HepG2 (cell line): Measurements from ENCODE around the gene BBS4. TPM values are rescaled to one million over a fixed set of nuclear protein-coding genes. Genes with fewer than 3 reads are reported as not detected.

Experiments
- ATAC-seq: fragments of 200-7000 bp; cut with Tn5 transposase; 3 replicates; pipeline ENCODE4 v1.9.1; 2020; ENCODE audit warnings: mild to moderate bottlenecking, moderate library complexity
- BruUV-seq: library from RNA; stranded (reverse); fragments of 400-500 nt; replicated peaks from 2 replicates; lab custom pipeline; 2021; lab: Mats Ljungman, UMichigan
- CTCF ChIA-PET: fragments of 300-600 bp; formaldehyde crosslinking; extraction: SDS; loops from one replicate; lab custom pipeline; 2021; ENCODE audit warnings: low total read pairs, inconsistent platforms, low intra/inter-chr PET ratio; lab: Yijun Ruan, JAX
- POLR2A ChIA-PET: fragments of 350-600 bp; sonication (Branson Sonifier 250); formaldehyde crosslinking; loops from one replicate; lab custom pipeline; 2020; ENCODE audit warnings: antibody characterized with exemption, inconsistent platforms; lab: Yijun Ruan, JAX
- DNase-seq: peaks from one replicate; pipeline ENCODE4 v3.0.0-alpha.2; 2015; ENCODE audit warnings: low spot score
- FAIRE-seq: peaks from 3 replicates; lab custom pipeline; 2011; peaks lifted over from hg19 to GRCh38; lab: Jason Lieb, UNC
- H2AFZ ChIP-seq: one replicate; pipeline ENCODE4 v1.6.1; 2011; ENCODE audit warnings: low read length, inconsistent platforms
- H3K27ac ChIP-seq: fragments of 300-600 bp; 3 replicates; pipeline ENCODE4 v1.8.0; 2011; ENCODE audit warnings: mixed run types, mild to moderate bottlenecking, mixed read lengths, low read length, inconsistent platforms; ENCODE audit not compliant: insufficient read depth; ENCODE audit errors: extremely low read length
- H3K27me3 ChIP-seq, 2 experiments: fragments of 200-600 bp in 1 of 2; 2 replicates in 1 of 2; 3 replicates in 1 of 2; pipeline versions ENCODE4 v1.6.0 to v1.8.0; 2011; ENCODE audit warnings: low read length in 2 of 2, mild to moderate bottlenecking in 2 of 2, moderate library complexity in 2 of 2, inconsistent platforms in 1 of 2; ENCODE audit not compliant: insufficient read depth in 2 of 2, control insufficient read depth in 1 of 2
- H3K36me3 ChIP-seq, 2 experiments: fragments of 200-600 bp in 1 of 2; replicated peaks in 1 of 2; 2 replicates in 1 of 2; 3 replicates in 1 of 2; pipeline versions ENCODE4 v1.5.1 to v1.8.0; 2011; ENCODE audit warnings: low read length in 2 of 2, inconsistent platforms in 1 of 2; ENCODE audit not compliant: insufficient read depth in 2 of 2, control insufficient read depth in 1 of 2
- H3K4me1 ChIP-seq: 2 replicates; pipeline ENCODE4 v1.5.1; 2012; ENCODE audit warnings: low read length, inconsistent platforms; ENCODE audit not compliant: insufficient read depth
- H3K4me2 ChIP-seq: 2 replicates; pipeline ENCODE4 v1.6.0; 2011; ENCODE audit warnings: low read depth, low read length, inconsistent platforms
- H3K4me3 ChIP-seq, 3 experiments: fragments of 200-600 bp in 1 of 3; sonication (generic), shearing (Covaris generic) in 1 of 3; replicated peaks in 1 of 3; 2 replicates each; pipeline ENCODE4 v1.5.1; 2011 to 2016; ENCODE audit warnings: low read length in 3 of 3, inconsistent platforms in 2 of 3, low read depth in 2 of 3, mild to moderate bottlenecking in 2 of 3, control low read depth in 1 of 3, mixed read lengths in 1 of 3; ENCODE audit not compliant: insufficient read depth in 1 of 3
- H3K79me2 ChIP-seq: one replicate; pipeline ENCODE4 v1.6.1; 2011; ENCODE audit warnings: low read length, inconsistent platforms; ENCODE audit not compliant: insufficient read depth
- H3K9ac ChIP-seq: 2 replicates; pipeline ENCODE4 v1.6.0; 2011; ENCODE audit warnings: mild to moderate bottlenecking, low read depth, low read length, inconsistent platforms; ENCODE audit not compliant: insufficient read depth
- H3K9me3 ChIP-seq: 2 replicates; pipeline ENCODE4 v1.5.1; 2012; ENCODE audit warnings: mild to moderate bottlenecking, low read length
- H4K20me1 ChIP-seq: 2 replicates; pipeline ENCODE4 v1.6.0; 2011; ENCODE audit warnings: inconsistent platforms, mild to moderate bottlenecking, low read length, moderate library complexity; ENCODE audit not compliant: insufficient read depth
- FOSL2 ChIP-seq: sonication (generic); formaldehyde crosslinking; IDR thresholded peaks from 2 replicates; pipeline ENCODE4 v1.4.0; 2020; ENCODE audit warnings: missing genetic modification reagents
- HOXA5 ChIP-seq: sonication (generic); formaldehyde crosslinking; IDR thresholded peaks from 2 replicates; pipeline ENCODE4 v1.4.0; 2020; ENCODE audit warnings: missing genetic modification reagents
- JUND ChIP-seq: sonication (generic); formaldehyde crosslinking; IDR thresholded peaks from 2 replicates; pipeline ENCODE4 v1.8.0; 2022; ENCODE audit warnings: mild to moderate bottlenecking, missing genetic modification reagents
- ZBTB21 ChIP-seq: sonication (generic); formaldehyde crosslinking; IDR thresholded peaks from 2 replicates; pipeline ENCODE4 v1.4.0; 2020; ENCODE audit warnings: missing genetic modification reagents
- ZFP36L1 ChIP-seq: sonication (generic); formaldehyde crosslinking; IDR thresholded peaks from 2 replicates; pipeline ENCODE4 v1.8.0; 2022; ENCODE audit warnings: mild to moderate bottlenecking, missing genetic modification reagents, moderate library complexity
- ZNF274 ChIP-seq: sonication (generic); formaldehyde crosslinking; IDR thresholded peaks from 2 replicates; pipeline ENCODE4 v1.5.1; 2020; ENCODE audit warnings: mild to moderate bottlenecking, missing genetic modification reagents
- WGBS: methylation state at CpG from one replicate; pipeline ENCODE4 v1.1.6; 2017; ENCODE audit warnings: low lambda C conversion rate; 5-methylcytosine and 5-hydroxymethylcytosine counted together
- in situ Hi-C: cut with HindIII; loops from 2 replicates; pipeline ENCODE4 v1.10.0; 2017; ENCODE audit warnings: low pct_unique_long_range_greater_than_20kb; ENCODE audit not compliant: extremely low pct_ligation_motif_present
- intact Hi-C: fragments of 100-400 bp; cut with micrococcal nuclease; formaldehyde crosslinking; loops from one replicate; pipeline ENCODE4 v1.10.0; 2022; ENCODE audit not compliant: unreplicated experiment
- polyA plus RNA-seq, 8 experiments: library from polyadenylated mRNA; depleted of rRNA in 3 of 8; stranded (reverse) in 7 of 8; unstranded in 1 of 8; fragments of >200 nt; fragmentation: Illumina TruSeq in 4 of 8; extraction: Trizol in 4 of 8; gene quantifications; 2 replicates each; pipeline versions ENCODE4 v1.2.1 to v1.2.3, GENCODE V29; 2011 to 2016; ENCODE audit warnings: low read depth in 4 of 8, missing spikeins in 1 of 8, mixed read lengths in 1 of 8; ENCODE audit not compliant: insufficient read depth in 1 of 8
- total RNA-seq, 5 experiments: library from RNA; depleted of rRNA; stranded (reverse); fragments of >200 nt; fragmentation: Illumina TruSeq; extraction: Trizol; gene quantifications; 2 replicates each; pipeline ENCODE4 v1.2.3, GENCODE V29; 2016; ENCODE audit warnings: low read depth in 1 of 5
- TF ChIP-seq, protein P1 (sequence below), 2 experiments: sonication (generic) in 1 of 2; formaldehyde crosslinking in 1 of 2; IDR thresholded peaks; 2 replicates each; pipeline versions ENCODE4 v1.5.1 to v1.6.1; 2011 to 2020; ENCODE audit warnings: borderline replicate concordance in 1 of 2, low read depth in 1 of 2, low read length in 1 of 2, mild to moderate bottlenecking in 1 of 2, missing genetic modification reagents in 1 of 2, moderate library complexity in 1 of 2
- TF ChIP-seq, protein P2 (sequence below): fragments of 450-650 bp; IDR thresholded peaks from 2 replicates; pipeline ENCODE4 v1.6.1; 2016
- TF ChIP-seq, protein P3 (sequence below): sonication (generic); formaldehyde crosslinking; IDR thresholded peaks from 2 replicates; pipeline ENCODE4 v1.4.0; 2020; ENCODE audit warnings: missing genetic modification reagents

The BBS4 gene
- total and polyA plus RNA-seq, 2 of the 13 experiments (the other 11 are each of a cell fraction or from before 2014, with no cell fraction given) = 16.0 to 21.3 TPM

DNA sequence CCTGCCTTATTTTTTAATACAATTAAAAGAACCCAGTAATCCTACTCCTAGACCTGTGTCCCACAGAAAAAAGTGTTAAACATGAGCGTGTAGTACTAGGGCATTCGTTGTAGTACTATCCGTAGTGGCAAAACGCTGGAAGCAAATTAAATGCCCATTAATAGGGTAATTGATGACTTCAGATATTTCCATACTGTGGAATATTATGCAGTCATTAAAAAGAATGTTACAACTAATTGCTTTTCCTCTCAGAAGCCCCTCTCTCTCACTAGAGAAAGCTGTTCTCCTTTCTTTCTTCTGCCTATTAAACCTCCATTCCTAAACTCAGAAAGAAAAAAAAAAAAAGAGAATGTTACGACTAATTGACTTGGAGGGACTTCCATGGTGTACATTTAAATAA, 2.7 kb downstream of the BBS4 start:
- H3K4me1 ChIP-seq = peaks cover 11% of the 10 kb centered on the region; the same call in 1 of the 2 replicates
- H4K20me1 ChIP-seq = no peaks in the 10 kb centered on the region
- TF ChIP-seq HOXA5 (CRISPR knock-in tag) (no peak), ZFP36L1 (no peak), FOSL2 (CRISPR knock-in tag) (no peak), ZNF274 (CRISPR knock-in tag) (no peak), JUND (CRISPR knock-in tag) (no peak), ZBTB21 (no peak)
- TF ChIP-seq, protein P1, sequence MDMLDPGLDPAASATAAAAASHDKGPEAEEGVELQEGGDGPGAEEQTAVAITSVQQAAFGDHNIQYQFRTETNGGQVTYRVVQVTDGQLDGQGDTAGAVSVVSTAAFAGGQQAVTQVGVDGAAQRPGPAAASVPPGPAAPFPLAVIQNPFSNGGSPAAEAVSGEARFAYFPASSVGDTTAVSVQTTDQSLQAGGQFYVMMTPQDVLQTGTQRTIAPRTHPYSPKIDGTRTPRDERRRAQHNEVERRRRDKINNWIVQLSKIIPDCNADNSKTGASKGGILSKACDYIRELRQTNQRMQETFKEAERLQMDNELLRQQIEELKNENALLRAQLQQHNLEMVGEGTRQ (IDR thresholded peaks at IDR 0.05; ENCODE audit: low read depth, low read length) = no peak
- TF ChIP-seq, protein P1 (CRISPR knock-in tag; IDR thresholded peaks at IDR 0.05; ENCODE audit: borderline replicate concordance) = no peak
- TF ChIP-seq, protein P2, sequence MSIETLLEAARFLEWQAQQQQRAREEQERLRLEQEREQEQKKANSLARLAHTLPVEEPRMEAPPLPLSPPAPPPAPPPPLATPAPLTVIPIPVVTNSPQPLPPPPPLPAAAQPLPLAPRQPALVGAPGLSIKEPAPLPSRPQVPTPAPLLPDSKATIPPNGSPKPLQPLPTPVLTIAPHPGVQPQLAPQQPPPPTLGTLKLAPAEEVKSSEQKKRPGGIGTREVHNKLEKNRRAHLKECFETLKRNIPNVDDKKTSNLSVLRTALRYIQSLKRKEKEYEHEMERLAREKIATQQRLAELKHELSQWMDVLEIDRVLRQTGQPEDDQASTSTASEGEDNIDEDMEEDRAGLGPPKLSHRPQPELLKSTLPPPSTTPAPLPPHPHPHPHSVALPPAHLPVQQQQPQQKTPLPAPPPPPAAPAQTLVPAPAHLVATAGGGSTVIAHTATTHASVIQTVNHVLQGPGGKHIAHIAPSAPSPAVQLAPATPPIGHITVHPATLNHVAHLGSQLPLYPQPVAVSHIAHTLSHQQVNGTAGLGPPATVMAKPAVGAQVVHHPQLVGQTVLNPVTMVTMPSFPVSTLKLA = no peak
- TF ChIP-seq, protein P3, sequence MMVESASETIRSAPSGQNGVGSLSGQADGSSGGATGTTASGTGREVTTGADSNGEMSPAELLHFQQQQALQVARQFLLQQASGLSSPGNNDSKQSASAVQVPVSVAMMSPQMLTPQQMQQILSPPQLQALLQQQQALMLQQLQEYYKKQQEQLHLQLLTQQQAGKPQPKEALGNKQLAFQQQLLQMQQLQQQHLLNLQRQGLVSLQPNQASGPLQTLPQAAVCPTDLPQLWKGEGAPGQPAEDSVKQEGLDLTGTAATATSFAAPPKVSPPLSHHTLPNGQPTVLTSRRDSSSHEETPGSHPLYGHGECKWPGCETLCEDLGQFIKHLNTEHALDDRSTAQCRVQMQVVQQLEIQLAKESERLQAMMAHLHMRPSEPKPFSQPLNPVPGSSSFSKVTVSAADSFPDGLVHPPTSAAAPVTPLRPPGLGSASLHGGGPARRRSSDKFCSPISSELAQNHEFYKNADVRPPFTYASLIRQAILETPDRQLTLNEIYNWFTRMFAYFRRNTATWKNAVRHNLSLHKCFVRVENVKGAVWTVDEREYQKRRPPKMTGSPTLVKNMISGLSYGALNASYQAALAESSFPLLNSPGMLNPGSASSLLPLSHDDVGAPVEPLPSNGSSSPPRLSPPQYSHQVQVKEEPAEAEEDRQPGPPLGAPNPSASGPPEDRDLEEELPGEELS (CRISPR knock-in tag) = no peak
- intact Hi-C loops (loop anchor here (5.0 kb wide), 1 partner anchor 86 kb away; no protein-coding TSS in a partner anchor), in situ Hi-C loops (loop anchor here (10.0 kb wide), 1 partner anchor 84 kb away; no protein-coding TSS in a partner anchor)
- BruUV-seq = no TSS peak
- FAIRE-seq (no peak), ATAC-seq (no peak), DNase-seq (no peak)
- H3K27ac ChIP-seq = no peak overlapping the region
- H3K27me3 ChIP-seq = no peaks in the 10 kb centered on the region; a peak in 1 of 5 replicates
- H3K9ac ChIP-seq = no peak overlapping the region
- no peak overlapping the region for H3K4me2 ChIP-seq
- 98% methylated on average over 5 of the region's 5 CpGs for WGBS
- no peak overlapping the region for H2AFZ ChIP-seq
- ChIA-PET POLR2A (no interaction called here), CTCF (no interaction called here)
- no peaks in the 10 kb centered on the region for H3K9me3 ChIP-seq
- peaks cover 0 to 1% of the 10 kb centered on the region in 2 experiments; a peak in 1 of 5 replicates for H3K36me3 ChIP-seq
- peaks cover 2% of the 10 kb centered on the region for H3K79me2 ChIP-seq
- no peak overlapping the region for H3K4me3 ChIP-seq
